CD4-positive, alpha-beta T cell treated with Interleukin-17A for 1 hour (primary cell): Measurements from ENCODE around the gene NALF2.

ENCODE experiments used
- DNase-seq: peaks from one replicate; pipeline ENCODE4 v3.0.0-alpha.2; 2020

Gene NALF2

GRCh38 chrX:69530306-69530705 lies 26.2 kb downstream of the NALF2 start:
- no peak for DNase-seq

DNA sequence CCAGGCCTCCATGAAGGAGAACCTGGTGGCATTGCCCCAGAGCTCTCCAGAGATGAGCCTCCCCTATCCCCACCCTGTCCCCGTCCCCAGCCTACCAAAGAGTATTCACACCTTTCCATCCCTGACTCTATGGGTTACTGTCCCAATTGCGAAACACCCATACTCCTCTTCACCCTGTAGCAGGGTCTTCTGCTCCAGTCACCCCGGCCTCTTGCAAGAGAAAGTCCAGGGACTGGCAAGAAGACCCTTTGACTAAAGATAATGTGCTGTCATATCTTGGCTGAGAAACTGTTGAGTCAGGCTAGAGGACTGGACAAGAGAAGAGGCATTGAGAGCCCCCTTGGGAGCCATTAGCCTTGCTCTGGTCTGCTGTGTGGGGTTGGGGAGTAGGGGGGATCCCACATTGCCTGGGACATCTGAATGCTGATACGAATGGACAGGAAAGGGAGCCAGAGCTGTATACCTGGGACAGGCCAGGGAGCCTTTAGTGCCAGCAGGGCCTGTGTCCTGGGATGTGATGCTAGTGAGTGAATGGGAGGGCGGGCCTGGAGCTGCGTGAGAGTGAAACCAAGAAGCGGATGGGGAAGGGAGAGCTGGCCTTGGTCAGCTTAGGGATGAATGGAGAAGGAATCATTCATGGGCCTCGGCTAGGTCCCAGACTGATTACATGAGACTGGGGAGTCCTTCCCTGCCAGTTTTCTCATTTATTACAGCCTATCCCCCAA lies 27.1 kb downstream of the NALF2 start:
- DNase-seq = no peak

DNA sequence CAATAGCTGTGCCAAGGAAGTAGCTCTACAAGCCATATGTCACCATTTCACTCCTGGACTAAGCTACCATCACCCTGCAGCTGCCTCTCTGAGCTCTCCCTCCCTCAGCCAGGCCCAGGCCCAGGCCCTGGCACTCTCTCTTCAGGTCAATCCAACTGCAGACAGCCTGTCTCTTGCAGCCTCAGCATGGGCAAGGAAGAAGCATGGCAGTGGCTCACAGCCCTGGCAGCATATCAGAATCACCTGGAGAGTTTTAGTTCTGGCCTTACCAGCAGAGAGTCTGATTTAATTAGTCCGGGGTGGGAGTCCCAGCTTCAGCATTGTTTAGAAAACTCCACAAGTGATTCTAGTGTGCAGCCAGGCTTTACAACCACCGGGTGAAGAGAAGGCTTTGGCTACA lies 31.5 kb downstream of the NALF2 start:
- DNase-seq = no peak

GRCh38 chrX:69538321-69538876 lies 34.3 kb downstream of the NALF2 start:
- DNase-seq = peak; percentile 66

DNA sequence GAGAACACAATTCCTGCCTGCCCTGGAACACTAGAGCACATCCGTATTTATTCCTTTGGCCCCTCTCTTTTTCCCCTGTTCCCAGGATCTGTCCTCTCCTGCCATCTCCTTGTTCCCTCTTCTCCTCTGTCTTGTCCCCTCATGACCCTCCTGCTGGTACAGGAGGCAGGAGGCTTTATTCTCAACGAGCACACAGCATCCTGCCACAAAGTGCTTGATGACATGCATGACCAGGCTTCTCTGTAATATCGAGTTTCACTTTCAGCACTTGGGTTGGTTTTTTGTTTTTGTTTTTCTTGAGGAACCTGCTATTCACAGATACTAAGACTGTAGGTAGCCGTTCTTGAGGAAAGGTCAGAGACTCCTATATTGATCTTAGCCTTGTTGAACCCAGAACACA lies 35.3 kb downstream of the NALF2 start:
- DNase-seq = peak; percentile 1

DNA sequence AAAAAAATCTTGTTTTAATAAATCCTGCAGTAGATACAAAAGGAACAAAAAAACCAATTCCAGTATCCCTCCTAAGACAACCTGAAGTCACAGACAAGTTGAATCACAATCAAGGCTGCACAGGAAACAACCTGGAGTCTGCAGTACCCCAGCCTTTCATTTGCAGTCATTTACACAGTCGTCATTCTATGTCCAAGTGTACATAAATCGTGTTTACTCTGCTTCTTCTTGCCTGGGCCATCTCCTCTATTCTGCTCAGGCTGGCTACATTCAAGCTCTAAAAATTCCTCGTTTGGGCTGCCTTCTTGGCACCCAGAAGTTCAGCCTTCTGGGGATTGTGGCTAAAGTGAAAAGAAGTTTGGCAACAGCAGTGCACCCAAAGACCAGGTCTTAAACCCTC lies 37.8 kb downstream of the NALF2 start:
- no peak for DNase-seq

GRCh38 chrX:69543572-69543971 lies 39.4 kb downstream of the NALF2 start:
- no peak for DNase-seq

GRCh38 chrX:69546417-69546816 lies 42.3 kb downstream of the NALF2 start:
- no peak for DNase-seq

GRCh38 chrX:69546978-69547377 lies 42.9 kb downstream of the NALF2 start:
- no peak for DNase-seq

DNA sequence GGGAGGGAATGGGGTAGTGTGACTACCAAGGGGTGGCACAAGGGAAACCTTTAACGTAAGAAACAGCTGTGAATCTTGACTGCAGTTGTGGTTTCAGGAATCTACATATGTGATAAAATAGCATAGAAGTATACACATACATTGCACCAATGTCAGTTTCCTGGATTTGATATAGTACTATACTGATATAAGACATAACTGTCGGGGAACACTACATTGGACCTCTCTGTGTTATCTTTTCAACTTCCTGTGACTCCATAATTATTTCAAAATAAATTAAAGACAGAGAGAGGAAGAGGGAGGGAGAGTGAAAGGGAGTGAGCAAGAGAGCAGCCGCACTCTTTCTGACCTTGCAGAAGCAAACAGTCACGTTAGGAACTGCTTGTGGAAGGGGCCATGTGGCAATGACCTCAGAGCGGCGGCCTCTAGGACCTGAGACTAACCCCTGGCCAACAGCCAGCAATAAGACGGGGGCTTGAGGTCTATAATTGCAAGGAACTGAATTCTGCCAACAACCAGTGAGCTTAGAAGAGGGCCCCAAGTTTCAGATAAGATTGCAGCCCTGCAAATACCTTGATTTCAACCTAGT lies 47.4 kb downstream of the NALF2 start:
- no peak for DNase-seq

DNA sequence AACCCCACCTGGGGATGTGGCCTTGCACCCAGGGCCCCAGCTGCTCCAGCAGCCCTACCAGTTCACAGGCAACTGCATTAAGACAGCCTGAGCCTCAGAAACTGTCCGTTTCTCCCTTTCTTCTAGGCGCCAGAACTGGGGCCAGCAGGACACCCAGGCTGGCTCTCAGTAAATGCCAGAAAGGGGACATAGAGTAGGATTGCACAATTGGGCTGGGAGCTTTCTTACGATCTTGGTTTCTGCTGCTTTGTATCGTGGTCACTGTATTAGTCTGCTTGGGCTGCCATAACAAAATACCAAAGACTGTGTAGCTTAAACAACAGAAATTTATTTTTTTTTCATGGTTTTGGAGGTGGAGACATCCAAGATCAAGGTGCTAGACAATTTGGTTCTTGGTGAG lies 48.4 kb downstream of the NALF2 start:
- DNase-seq = no peak
